ENCODE measurements around the gene FRMD4B.

Gene FRMD4B

DNA sequence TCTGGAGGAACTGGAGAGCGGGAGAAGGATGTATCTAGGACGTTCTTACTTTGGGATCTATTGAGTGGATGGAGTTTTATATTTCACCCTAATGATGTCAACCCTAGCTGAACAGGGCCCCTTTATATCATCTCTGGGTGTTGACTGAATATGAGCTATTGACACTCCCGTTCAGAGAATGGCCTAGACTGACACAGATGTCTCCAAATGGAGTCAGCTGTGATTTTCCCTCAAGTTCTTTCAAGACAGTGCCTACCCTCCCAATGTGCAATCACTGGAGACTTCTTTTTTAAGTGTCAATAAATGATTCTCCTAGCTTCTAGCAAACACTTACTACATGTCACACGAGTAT, 63.8 kb downstream of the FRMD4B start:
- DNase-seq (ENCODE audit: low read depth): no peak

- DNase-seq (ENCODE audit: low read depth): no peak
Observed at GRCh38 chr3:69321301-69322157, 64.4 kb downstream of the FRMD4B start.

- DNase-seq (ENCODE audit: low read depth): no peak
Observed at GRCh38 chr3:69320871-69321271, 65.0 kb downstream of the FRMD4B start.

GRCh38 chr3:69319652-69320051, 66.2 kb downstream of the FRMD4B start:
- no peak for DNase-seq (ENCODE audit: low read depth)

DNA sequence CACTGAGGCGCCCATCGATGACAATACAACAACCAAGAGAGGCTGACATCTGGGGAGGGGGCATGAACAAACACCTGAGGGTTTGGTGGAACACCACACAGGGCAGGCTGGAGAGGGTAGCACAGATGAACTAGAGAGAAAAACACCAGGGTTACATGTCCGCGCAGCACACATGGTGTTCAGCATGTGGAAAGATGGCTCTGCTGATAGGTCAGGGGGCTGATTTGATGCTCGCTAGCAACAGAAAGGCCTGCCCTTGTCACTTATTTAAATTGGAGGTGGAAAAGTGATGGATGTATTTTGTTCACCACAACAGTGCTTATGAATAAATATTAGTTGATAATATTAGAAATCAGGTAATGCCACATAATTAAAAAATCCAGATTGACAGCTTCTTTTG, 67.5 kb downstream of the FRMD4B start:
- DNase-seq (ENCODE audit: low read depth): no peak

GRCh38 chr3:69313251-69313650, 72.6 kb downstream of the FRMD4B start:
- no peak for DNase-seq (ENCODE audit: low read depth)

DNA sequence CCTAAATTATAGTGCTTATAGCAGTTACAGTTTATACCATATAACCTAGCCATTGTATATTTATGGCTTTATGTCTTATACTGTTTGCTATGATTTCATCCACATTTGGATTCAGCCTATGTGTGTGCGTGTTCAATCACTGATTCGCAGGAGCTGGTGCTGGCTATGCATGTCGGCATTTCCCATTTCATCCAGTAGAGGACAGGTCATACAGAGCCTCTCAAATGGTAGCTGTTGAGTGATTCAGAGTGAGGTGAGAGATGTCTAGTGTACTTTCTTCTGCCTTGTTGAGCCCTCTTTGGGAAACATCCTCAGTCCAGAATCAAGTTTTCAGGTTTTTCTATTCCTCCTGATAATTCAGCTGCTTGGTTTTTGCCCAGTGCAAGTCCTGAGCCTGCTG, 76.1 kb downstream of the FRMD4B start:
- DNase-seq (ENCODE audit: low read depth): peak; percentile 12

- peak; percentile 86 for DNase-seq (ENCODE audit: low read depth)
Observed at GRCh38 chr3:69306239-69307185, 79.4 kb downstream of the FRMD4B start.

GRCh38 chr3:69305011-69305410, 80.9 kb downstream of the FRMD4B start:
- DNase-seq (ENCODE audit: low read depth): no peak

DNA sequence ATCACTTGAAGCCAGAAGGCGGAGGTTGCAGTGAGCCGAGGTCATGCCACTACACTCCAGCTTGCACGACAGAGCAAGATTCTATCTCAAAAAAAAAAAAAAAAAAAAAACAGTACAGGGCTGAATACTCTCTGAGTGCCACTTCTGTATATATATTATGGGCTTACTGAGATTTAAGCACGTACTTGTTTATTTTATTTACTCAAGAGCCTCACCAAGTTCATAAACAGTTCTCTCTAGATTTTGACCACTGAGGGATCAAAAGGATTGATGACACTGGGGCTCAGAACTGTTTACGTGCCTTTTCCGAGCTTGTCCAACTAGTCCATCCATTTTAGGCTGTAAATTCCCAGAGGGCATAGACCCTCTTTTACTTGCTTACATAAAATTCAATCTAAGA, 81.5 kb downstream of the FRMD4B start:
- DNase-seq (ENCODE audit: low read depth): no peak

GRCh38 chr3:69300296-69300695, 85.6 kb downstream of the FRMD4B start:
- DNase-seq (ENCODE audit: low read depth): no peak

DNA sequence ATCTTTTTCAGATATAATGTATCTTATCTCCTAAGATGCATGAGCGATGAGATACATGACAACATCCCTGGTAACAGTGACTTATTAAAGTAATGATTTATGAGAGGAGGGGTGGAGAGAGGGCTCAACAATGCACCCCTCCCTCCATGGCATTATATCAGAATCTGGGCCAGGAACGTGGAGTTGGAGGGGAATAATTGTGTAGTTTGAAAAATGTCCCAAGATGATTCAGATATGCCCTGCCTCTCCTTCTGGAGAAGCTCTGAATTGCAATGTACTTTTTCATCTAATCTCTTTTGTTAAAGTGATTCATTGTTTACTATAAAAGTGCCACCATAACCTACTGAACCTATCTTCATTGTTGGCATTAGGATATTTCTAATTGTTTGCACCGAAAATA, 86.5 kb downstream of the FRMD4B start:
- no peak for DNase-seq (ENCODE audit: low read depth)

GRCh38 chr3:69297501-69297900, 88.4 kb downstream of the FRMD4B start:
- DNase-seq (ENCODE audit: low read depth): no peak

DNA sequence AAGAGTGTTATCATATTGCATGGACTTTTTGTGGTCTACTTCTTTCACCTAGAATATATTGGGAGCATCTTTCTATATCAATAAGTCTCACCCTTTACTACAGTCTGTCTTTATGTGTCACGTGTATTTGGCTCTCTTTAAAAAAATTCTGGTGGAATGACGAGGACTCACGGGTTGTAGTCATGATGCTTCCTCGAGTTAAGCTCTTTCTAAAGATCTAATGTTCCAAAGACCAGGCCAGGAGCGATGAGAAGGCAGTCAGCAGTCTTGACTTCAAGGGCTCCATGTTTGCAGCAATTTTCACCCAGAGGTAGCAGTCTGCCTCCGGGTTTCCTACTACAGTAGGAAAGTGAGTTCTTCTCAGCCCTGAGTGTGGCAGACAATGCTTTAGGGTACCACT, 88.9 kb downstream of the FRMD4B start:
- DNase-seq (ENCODE audit: low read depth): no peak

GRCh38 chr3:69294014-69294766, 91.7 kb downstream of the FRMD4B start:
- peak; percentile 16 for DNase-seq (ENCODE audit: low read depth)

GRCh38 chr3:69292959-69293574, 92.8 kb downstream of the FRMD4B start:
- no peak for DNase-seq (ENCODE audit: low read depth)

GRCh38 chr3:69292185-69292584, 93.7 kb downstream of the FRMD4B start:
- DNase-seq (ENCODE audit: low read depth): no peak

DNA sequence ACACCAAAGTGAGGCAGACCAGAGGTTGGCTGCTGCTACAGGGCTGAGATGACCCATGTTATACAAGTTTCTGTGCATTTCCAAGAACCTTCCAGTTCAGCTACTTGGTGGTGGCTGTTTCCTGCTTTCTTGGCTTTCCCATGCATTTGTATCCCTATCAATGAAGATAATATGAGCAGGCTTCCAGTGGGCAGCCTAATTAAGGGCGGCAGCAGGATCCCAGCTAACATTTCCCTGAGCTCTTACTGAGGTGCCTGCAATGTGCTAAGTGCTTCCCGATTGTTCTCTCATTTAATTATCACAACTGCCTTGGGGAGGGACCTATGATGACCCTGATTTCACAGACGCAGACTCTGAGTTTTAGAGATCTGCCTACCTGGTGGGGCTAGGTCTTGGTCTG, 95.5 kb downstream of the FRMD4B start:
- no peak for DNase-seq (ENCODE audit: low read depth)

GRCh38 chr3:69290006-69290405, 95.9 kb downstream of the FRMD4B start:
- no peak for DNase-seq (ENCODE audit: low read depth)

DNA sequence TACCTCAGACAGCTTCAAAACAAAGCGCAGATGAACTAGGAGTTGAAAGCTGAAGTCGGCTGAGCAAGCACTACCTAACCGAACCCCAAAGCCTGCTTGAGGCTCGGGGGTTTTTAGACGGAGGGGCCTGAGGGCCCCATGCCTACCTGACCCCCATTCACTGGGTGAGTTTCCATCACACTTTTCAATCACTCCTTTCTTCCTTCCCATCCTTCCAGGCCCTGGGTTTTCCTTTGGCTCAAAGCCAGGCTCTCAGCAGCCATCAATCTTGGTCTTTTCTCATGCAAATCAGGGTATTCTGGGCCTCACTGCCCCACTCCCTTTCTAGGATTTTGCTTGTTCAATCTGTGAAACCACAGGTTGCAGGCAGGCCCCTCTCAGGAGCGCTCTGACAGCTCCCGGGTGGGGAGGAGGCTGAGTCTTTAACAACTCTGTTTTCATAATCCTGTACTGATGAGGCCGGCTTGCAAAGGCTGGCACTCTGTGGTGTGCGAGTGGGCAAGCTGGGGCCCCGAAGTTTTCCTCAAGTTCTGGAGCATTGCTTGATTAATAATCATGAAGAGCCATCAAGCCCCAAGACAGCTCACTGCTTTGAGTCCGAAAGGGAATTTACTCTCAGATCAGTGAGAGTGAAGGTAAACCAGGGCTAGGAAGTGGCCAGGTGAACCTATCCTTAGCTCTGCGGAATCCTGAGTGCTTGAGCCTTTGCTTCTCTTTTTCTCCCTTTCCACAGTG, 97.6 kb downstream of the FRMD4B start:
- DNase-seq (ENCODE audit: low read depth): no peak

- DNase-seq (ENCODE audit: low read depth): no peak
Observed at GRCh38 chr3:69283913-69284611, 101.8 kb downstream of the FRMD4B start.
